ENCODE data around the gene NTSR1.
A peak's percentile ranks its signal among the peaks of the same experiment; 100 is the strongest.

NTSR1 gene

DNA sequence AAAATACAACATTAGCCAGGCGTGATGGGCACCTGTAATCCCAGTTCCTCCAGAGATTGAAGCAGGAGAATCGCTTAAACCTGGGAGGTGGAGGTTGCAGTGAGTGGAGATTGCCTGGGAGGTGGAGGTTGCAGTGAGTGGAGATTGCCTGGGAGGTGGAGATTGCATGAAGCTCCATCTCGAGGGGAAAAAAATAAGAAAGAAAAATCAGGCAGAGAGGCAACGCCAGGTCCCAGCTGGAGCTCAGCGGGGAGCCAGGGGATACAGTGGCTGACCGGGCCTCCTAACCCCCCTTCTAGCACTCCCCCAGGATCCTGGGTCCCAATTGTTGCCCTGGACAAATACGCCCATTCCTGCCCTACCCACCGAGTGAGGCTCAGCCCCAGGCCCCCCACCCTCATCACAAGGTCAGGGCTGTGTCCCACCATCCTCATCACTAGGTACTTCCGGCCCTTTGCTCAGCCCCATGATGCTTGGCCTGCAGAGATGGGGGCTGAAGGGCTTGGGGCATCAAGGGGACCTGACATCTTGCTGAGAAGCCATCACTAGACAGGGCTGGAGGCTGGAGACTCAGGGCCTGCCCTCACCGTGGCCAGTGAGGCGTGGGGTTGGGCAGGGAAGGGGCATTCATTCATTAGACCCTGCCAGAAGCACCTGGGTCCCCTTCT lies 97.9 kb downstream of the NTSR1 start:
- no peak for DNase-seq

DNA sequence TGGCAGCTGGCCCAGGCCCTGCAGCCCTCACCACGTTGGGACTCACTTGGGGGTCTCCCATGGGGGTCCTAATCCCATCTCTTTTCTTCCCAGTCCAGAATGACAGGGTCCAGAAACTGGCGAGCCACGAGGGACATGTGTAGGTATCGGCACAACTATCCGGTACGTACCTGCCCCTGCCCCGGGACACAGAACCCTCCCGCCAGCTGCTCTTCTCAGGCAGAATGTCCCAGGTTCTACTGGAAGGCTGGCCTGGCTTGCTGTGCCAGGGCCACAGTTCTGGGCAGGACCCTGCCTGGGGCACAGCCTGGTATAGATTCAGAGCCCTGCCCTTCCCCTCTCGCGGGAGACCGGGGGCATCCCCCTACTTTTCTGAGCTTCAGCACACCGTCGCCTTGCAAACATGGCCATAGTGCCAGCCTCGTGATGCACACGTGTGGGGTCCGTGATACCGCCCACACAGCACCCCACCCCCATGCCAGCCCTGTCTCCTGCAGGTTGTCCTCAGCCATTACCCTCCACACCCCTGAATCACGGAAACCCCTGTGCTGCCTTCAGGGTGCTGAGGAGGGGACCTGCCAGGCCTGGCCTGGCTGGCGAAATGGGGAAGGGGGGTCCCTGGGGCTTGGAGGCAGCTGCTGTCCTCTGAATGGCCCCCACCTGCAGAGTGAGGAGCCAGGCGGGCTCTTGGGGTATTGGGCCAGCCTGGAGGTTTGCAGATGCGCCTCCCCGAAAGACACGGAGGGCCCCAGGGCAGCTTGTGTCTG lies 99.0 kb downstream of the NTSR1 start:
- DNase-seq = no peak

DNA sequence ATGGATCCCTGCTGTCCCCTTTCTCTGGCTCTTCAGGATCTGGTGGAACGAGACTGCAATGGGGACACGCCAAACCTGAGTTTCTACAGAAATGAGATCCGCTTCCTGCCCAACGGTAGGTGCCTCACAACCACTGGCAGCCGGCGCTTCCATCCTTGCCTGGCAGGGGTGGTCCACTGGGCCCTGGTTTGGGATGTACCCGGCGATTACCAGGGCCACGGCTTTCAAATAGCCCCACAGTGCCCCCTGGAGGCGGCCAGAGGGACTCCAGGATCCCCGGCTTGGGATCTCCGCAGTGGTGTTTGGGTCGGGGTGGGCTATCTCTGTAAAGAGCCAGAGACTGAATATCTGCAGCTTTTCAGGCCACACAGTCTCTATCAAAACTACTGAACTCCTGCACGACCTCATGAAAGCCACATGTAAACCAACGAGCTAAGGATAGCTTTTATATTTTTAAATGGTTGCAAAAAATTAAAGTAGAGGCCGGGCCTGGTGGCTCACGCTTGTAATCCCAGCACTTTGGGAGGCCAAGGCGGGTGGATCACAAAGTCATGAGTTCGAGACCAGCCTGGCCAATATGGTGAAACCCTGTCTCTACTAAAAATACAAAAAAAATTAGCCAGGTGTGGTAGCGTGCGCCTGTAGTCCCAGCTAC lies 99.7 kb downstream of the NTSR1 start:
- peak; percentile 51 to 75 for DNase-seq

DNA sequence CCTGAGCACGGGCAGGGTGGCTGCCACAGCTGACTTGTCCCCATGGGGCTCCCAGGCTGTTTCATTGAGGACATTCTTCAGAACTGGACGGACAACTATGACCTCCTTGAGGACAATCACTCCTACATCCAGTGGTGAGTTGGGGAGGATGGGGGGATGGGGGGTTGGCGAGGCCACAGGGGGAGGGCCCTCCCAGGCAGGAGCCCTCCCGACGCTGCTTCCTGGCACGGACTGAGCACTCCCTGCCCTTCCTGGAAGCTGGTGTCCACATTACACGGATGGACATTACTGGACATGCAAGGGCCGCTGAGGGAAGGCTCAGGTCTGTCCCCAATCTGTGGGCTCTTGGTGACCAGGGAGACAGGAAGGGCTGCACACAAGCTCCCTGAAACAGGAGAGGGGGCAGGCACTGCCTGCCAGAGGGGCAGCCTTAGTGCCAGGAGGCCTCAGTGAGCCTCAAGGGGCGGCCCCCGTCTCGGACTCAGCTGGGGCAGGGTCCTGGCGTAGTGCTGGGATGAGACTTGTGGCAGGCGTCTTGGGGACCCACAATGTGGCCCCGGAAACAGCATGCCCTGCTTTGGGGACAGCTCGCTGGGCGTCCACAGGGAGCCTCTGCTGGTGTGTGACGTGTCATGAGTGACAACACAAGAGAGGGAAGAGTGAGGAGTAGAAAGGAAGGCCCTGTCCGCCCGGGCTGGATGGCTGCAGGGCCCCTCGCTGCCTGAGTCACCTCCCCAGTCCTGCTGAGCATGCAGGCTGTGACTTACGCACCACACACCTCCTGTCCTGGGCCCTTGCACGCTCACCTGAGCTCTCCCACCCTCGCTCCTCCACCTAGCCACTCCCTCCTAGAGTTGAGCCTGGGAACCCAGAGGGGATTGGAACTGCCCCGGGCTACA lies 101.1 kb downstream of the NTSR1 start:
- DNase-seq = no peak

DNA sequence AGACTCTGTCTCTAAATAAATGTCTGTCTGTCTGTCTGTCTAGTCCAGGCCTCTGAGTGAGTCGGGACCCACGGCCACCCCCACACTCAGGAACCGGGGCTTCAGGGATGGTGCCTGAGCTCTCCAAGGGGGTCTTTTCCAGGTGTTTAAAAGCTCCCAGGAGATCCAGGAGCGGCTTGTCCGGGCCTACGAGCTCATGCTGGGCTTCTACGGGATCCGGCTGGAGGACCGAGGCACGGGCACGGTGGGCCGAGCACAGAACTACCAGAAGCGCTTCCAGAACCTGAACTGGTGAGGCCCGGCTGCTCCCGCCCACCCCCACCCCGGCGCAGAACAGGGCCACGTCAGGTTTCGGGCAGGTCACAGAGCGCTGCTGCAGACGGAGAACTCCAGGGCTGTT lies 102.7 kb downstream of the NTSR1 start:
- no peak for DNase-seq

DNA sequence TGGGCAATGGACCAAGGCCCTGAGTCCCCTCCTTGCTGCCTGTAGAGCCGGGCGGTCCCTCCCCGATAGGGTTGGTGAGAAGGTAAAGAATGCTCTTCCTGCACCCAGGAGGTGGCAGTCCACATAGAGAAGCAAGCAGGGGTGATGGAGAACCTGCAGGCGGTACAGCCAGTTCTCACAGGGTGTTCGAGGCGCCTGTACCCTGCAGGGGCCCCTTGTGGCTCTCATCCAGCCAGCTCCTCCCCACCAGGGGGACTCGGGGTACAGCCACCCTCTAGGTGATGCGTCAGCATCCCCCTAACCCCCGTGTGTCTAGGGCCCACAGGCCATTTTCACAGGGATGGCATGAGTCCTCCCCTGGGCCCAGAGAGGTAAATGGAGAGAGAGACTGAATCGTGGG lies 103.1 kb downstream of the NTSR1 start:
- DNase-seq = no peak

Measured in SHP77 (cell line).